Activated CD8-positive, alpha-beta memory T cell treated with anti-CD3 and anti-CD28 coated beads, Interleukin-2, amount 50 U/mL, for 1 hour (primary cell): ENCODE measurements around the gene TNIP1.

Experiments used
- DNase-seq: peaks from one replicate; pipeline ENCODE4 v3.0.0-alpha.2; 2020; ENCODE audit errors: extremely low read depth

The TNIP1 gene

GRCh38 chr5:151080613-151081430, at the start of gene TNIP1:
TNIP1 (minus strand) TSS chr5:151081034; CDS start chr5:151065095, 15,939 bp downstream.
- DNase-seq, result peak; percentile 75

DNA sequence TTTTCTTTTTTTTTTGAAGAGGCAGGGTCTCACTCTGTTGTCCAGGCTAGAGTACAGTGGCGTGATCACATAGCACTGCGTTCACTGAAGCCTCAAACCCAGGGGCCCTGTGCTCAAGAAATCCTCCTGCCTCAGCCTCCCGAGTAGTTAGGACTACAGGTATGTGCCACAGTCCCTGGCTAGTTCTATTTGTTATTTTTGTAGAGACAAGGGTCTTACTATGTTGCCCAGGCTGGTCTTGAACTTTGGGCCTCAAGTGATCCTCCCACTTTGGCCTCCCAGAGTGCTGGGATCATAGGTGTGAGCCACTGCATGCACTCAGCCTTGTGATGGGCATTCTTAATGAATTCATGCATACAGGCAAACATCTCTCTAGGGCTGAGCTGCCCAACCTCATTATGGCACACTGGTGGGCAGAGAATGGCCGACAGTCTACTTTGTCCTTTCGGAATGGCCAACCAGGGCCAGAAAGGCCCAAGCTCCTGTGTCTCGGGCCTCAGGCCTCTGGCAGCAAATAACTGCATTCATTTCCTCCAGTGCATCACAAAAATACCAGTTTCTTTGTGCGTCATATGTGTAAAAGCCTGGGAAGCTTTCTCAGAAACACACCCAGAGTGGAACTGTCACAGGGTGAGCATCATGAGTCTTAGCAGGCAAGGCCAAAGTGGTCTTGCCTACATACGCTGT, 49.5 kb upstream of the TNIP1 start:
- DNase-seq, result no peak

- no peak for DNase-seq
These were observed 48.0 kb upstream of the TNIP1 start for GRCh38 chr5:151128817-151129216.

DNA sequence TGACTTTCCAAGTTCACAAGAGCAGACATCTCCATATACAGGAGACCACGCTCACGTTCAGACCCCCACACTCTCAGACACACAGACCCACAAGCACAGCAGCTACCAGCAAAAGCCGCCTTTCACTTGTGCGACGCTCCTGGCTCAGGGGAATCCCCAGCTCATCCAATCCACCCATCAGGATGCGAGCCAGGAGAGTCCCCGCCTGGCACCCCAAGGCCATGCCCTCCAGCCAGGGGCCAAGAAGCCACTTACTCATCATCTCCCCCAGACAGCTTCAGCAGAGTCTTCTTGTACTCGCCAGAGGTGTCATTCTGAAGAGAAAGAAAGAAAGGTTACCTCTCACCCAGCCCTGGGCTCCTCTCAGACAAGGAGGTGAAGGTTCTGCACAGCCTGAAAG, 47.1 kb upstream of the TNIP1 start:
- no peak for DNase-seq

GRCh38 chr5:151126199-151126645, 45.4 kb upstream of the TNIP1 start:
- no peak for DNase-seq

GRCh38 chr5:151125421-151125820, 44.6 kb upstream of the TNIP1 start:
- DNase-seq, result no peak

DNA sequence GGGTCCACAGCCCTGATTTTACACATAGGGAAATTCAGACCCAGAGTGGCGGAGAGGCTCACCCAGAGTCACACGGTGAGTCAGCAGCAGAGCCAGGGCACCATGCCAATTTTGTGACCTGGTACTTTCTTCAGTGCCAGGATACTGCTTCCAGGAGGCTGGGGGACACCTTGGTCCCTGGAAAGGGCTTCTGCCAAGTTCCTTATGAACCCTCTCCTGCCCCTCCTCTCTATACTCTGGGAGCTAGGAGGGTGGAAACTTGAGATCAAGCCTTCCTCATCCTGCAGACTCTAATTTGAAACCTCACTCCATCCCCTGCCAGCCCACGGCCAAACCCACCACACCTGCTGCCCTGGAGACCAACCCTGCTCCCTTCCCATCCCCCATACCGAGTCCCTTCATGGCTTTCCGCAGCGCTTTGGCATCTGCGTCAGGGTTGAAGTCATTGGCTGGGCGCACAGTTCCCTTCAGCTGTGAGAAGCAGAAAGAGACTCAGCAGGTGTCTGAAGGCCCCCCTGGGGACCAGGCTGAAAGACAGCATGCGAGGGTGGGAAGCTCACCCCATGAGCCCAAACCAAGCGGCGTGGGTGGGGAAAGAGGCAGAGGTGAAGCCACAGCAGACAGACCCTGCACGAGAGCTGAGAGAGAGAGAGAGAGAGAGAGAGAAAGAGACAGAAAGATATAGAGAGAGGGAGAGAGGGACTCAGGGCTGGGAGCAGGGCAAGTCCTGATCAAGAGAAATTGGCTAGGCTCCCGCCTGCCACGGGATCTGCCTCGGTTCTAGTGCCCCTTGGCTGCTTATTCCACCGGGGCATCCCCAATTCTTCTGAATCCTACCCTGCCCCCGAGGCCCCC, 43.3 kb upstream of the TNIP1 start:
- DNase-seq, result peak; percentile 36

DNA sequence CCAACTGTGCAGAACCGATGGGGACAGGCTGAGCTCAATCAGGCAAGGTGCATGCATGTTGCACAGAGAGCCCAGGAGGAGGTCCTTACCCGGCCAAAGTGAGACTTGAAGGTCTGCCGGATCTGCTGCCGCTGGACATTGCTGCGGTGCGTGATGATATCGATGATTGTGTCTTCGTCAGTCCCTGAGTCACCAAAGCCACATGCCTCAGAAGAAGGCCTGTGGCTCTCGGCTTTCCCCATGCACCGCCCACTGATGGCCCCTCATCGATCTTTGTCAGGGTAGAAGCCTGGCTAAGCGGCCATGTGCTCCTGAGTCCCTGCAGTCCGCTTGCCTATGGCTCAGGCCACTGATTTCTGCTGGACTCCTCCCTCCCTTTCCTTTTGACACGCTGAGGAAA, 42.0 kb upstream of the TNIP1 start:
- no peak for DNase-seq

DNA sequence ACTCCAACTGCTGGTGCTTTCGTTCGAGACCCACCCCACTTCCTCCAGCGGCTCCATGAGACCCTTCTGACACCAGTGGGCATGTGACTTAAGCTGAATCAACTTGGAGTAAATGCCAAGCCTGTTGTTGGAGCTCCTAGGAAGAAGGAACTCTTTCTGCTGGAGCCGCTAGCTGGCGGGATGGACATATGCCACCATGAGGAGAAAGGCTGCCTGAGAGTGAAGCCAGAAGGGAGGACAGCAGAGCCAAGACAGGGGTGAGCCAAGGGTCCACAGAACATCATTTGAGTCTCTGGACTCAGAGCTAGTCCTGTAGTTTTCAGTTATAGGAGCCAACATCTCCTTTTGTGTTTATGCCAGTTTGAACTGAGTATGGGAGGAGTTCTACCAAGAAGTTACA, 40.8 kb upstream of the TNIP1 start:
- DNase-seq, result no peak

- no peak for DNase-seq
These were observed 40.3 kb upstream of the TNIP1 start for GRCh38 chr5:151121095-151121494.

GRCh38 chr5:151118913-151119575, 38.2 kb upstream of the TNIP1 start:
- no peak for DNase-seq

GRCh38 chr5:151115272-151115905, 34.6 kb upstream of the TNIP1 start:
- no peak for DNase-seq

DNA sequence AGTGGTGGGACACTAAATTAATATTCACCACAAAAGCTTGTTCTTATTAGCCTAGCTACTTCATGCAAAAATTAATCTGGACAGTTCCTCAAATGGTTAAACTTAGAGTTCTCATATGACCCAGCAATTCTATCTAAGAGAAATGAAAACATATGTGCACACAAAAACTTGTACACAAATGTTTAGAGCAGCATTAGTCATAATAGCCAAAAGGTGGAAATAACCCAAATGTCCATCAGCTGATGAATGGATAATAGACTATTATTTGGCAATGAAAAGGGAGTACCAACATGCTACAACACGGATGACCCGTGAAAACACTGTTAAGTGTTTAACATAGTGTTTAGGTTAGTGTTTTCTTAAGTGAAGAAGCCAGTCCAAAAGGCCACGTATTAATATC, 32.8 kb upstream of the TNIP1 start:
- no peak for DNase-seq

GRCh38 chr5:151110992-151111391, 30.2 kb upstream of the TNIP1 start:
- DNase-seq, result no peak

- no peak for DNase-seq
These were observed 29.4 kb upstream of the TNIP1 start for GRCh38 chr5:151110122-151110681.

GRCh38 chr5:151108566-151108965, 27.7 kb upstream of the TNIP1 start:
- DNase-seq, result no peak

DNA sequence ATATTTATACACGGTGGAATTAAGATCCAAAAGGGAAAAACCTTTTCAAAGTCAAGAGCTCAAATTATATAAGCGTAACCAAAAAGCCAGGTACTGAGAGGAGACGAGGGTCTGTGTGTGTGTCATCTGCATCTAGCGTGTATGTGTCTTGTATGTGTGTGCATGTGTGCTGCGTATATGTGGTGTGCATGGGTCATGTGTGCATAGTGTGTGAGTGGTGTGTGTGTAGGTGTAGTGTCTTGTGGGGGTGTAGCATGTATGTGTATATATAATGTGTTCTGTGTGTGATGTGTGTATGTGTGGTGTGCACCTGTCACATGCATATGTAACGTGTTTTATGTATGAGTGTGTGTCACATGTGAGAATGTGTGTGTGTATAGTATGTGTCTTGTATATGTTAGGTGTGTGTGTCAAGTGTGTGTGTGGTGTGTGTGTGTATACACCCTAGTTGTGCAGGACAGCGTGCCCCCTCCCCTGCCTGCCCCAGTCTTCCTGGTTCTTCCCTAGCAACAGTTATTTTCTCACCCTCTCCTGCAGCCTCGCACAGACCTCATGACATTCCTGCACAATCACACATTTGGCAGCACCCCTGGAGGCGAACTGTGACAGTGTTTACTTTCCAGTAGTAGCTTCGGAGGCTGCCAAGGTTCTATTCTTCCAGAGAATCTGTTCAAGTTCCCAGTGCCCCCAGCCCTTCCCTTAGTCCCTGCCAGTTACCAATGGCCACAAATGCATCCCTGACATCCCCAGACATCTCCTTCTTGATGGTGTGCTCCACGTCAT, 27.1 kb upstream of the TNIP1 start:
- DNase-seq, result no peak

- no peak for DNase-seq
These were observed 26.2 kb upstream of the TNIP1 start for GRCh38 chr5:151107084-151107483.

- DNase-seq, result no peak
These were observed 25.7 kb upstream of the TNIP1 start for GRCh38 chr5:151106509-151106908.

- DNase-seq, result no peak
These were observed 25.2 kb upstream of the TNIP1 start for GRCh38 chr5:151106043-151106442.
